Measurements from ENCODE around the gene INO80C. TPM values are rescaled to one million over a fixed set of nuclear protein-coding genes. Genes with fewer than 3 reads are reported as not detected.

The INO80C gene
- total RNA-seq, 1 donor from 2014 or later = 23.7 TPM

- TF ChIP-seq, protein P1, sequence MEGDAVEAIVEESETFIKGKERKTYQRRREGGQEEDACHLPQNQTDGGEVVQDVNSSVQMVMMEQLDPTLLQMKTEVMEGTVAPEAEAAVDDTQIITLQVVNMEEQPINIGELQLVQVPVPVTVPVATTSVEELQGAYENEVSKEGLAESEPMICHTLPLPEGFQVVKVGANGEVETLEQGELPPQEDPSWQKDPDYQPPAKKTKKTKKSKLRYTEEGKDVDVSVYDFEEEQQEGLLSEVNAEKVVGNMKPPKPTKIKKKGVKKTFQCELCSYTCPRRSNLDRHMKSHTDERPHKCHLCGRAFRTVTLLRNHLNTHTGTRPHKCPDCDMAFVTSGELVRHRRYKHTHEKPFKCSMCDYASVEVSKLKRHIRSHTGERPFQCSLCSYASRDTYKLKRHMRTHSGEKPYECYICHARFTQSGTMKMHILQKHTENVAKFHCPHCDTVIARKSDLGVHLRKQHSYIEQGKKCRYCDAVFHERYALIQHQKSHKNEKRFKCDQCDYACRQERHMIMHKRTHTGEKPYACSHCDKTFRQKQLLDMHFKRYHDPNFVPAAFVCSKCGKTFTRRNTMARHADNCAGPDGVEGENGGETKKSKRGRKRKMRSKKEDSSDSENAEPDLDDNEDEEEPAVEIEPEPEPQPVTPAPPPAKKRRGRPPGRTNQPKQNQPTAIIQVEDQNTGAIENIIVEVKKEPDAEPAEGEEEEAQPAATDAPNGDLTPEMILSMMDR (IDR thresholded peaks at IDR 0.05) = no peak
- no peak for DNase-seq (ENCODE audit: low spot score)
- Mint-ChIP-seq H3K27me3 (ENCODE audit: low read depth) (no peaks in the 10 kb centered on the region), H3K4me1 (ENCODE audit: low read depth) (peaks cover 29% of the 10 kb centered on the region), H3K36me3 (ENCODE audit: low read depth) (no peaks in the 10 kb centered on the region), H3K27ac (ENCODE audit: unreplicated experiment) (no peak overlapping the region), H3K4me3 (ENCODE audit: unreplicated experiment) (no peak overlapping the region), H3K9me3 (ENCODE audit: low read depth) (no peaks in the 10 kb centered on the region)
Measured at GRCh38 chr18:35507623-35508022, 9.9 kb upstream of the INO80C start.

- TF ChIP-seq, protein P1 (IDR thresholded peaks at IDR 0.05) = no peak
- Mint-ChIP-seq H3K4me3 (ENCODE audit: unreplicated experiment) (no peak overlapping the region), H3K9me3 (ENCODE audit: low read depth) (no peaks in the 10 kb centered on the region), H3K4me1 (ENCODE audit: low read depth) (peaks cover 26% of the 10 kb centered on the region), H3K27me3 (ENCODE audit: low read depth) (no peaks in the 10 kb centered on the region), H3K27ac (ENCODE audit: unreplicated experiment) (no peak overlapping the region), H3K36me3 (ENCODE audit: low read depth) (no peaks in the 10 kb centered on the region)
- DNase-seq (ENCODE audit: low spot score) = no peak
Measured at GRCh38 chr18:35507192-35507591, 9.4 kb upstream of the INO80C start.

GRCh38 chr18:35506024-35506712, 8.4 kb upstream of the INO80C start:
- no peak overlapping the region for H3K4me3 Mint-ChIP-seq (ENCODE audit: unreplicated experiment)
- no peaks in the 10 kb centered on the region for H3K27me3 Mint-ChIP-seq (ENCODE audit: low read depth)
- peaks cover 23% of the 10 kb centered on the region for H3K4me1 Mint-ChIP-seq (ENCODE audit: low read depth)
- H3K27ac Mint-ChIP-seq (ENCODE audit: unreplicated experiment) = no peak overlapping the region
- TF ChIP-seq, protein P1 (IDR thresholded peaks at IDR 0.05) = no peak
- no peaks in the 10 kb centered on the region for H3K36me3 Mint-ChIP-seq (ENCODE audit: low read depth)
- no peak for DNase-seq (ENCODE audit: low spot score)
- no peaks in the 10 kb centered on the region for H3K9me3 Mint-ChIP-seq (ENCODE audit: low read depth)

GRCh38 chr18:35504996-35505395, 7.2 kb upstream of the INO80C start:
- no peaks in the 10 kb centered on the region for H3K27me3 Mint-ChIP-seq (ENCODE audit: low read depth)
- H3K4me1 Mint-ChIP-seq (ENCODE audit: low read depth) = peaks cover 17% of the 10 kb centered on the region
- H3K27ac Mint-ChIP-seq (ENCODE audit: unreplicated experiment) = no peak overlapping the region
- no peaks in the 10 kb centered on the region for H3K36me3 Mint-ChIP-seq (ENCODE audit: low read depth)
- TF ChIP-seq, protein P1 (IDR thresholded peaks at IDR 0.05) = no peak
- DNase-seq (ENCODE audit: low spot score) = no peak
- no peaks in the 10 kb centered on the region for H3K9me3 Mint-ChIP-seq (ENCODE audit: low read depth)
- no peak overlapping the region for H3K4me3 Mint-ChIP-seq (ENCODE audit: unreplicated experiment)

- H3K27ac Mint-ChIP-seq (ENCODE audit: unreplicated experiment) = no peak overlapping the region
- peaks cover 24% of the 10 kb centered on the region for H3K4me1 Mint-ChIP-seq (ENCODE audit: low read depth)
- no peak for DNase-seq (ENCODE audit: low spot score)
Measured at GRCh38 chr18:35502052-35502451, 4.3 kb upstream of the INO80C start.

More at GRCh38 chr18:35502052-35502451, 4.3 kb upstream of the INO80C start:
- TF ChIP-seq, protein P1 (IDR thresholded peaks at IDR 0.05) = no peak
- Mint-ChIP-seq H3K9me3 (ENCODE audit: low read depth) (peaks cover 3% of the 10 kb centered on the region), H3K4me3 (ENCODE audit: unreplicated experiment) (no peak overlapping the region), H3K36me3 (ENCODE audit: low read depth) (no peaks in the 10 kb centered on the region), H3K27me3 (ENCODE audit: low read depth) (no peaks in the 10 kb centered on the region)
